HCT116 (cell line): ENCODE measurements around the gene NTNG1. TPM values are rescaled to one million over a fixed set of nuclear protein-coding genes. Genes with fewer than 3 reads are reported as not detected.

ENCODE experiments used
- ATAC-seq: fragments of 200-7000 bp; cut with Tn5 transposase; 2 replicates; pipeline ENCODE4 v1.9.1; 2020; ENCODE audit warnings: mild to moderate bottlenecking, moderate library complexity
- BruUV-seq: library from RNA; stranded (reverse); fragments of 400-500 nt; replicated peaks from 2 replicates; lab custom pipeline; 2021; lab: Mats Ljungman, UMichigan
- CTCF ChIA-PET: fragments of 300-600 bp; sonication (Branson Sonifier 250); formaldehyde crosslinking; loops from one replicate; lab custom pipeline; 2021; ENCODE audit warnings: antibody characterized with exemption; lab: Charles Lee
- POLR2A ChIA-PET: fragments of 300-600, 350-600 bp; sonication (Branson Sonifier 250); formaldehyde crosslinking; loops from one replicate; lab custom pipeline; 2021; ENCODE audit warnings: antibody characterized with exemption; lab: Charles Lee
- RAD21 ChIA-PET, 2 experiments: fragments of 300-600 bp; sonication (Branson Sonifier 250); formaldehyde crosslinking; loops; one replicate each; lab custom pipeline; 2023; ENCODE audit warnings: low total read pairs in 2 of 2; ENCODE audit not compliant: uncharacterized antibody in 2 of 2, unreplicated experiment in 2 of 2, low non-redundant PET in 1 of 2; lab: Charles Lee
- DNase-seq: peaks from one replicate; pipeline ENCODE4 v3.0.0-alpha.2; 2010; ENCODE audit warnings: low read depth, low spot score
- H2AFZ ChIP-seq: fragments of 200-600 bp; shearing (Covaris generic), sonication (generic); 2 replicates; pipeline ENCODE4 v1.6.1; 2017; ENCODE audit warnings: low read depth, mixed run types, mixed read lengths, antibody characterized with exemption, low read length; ENCODE audit not compliant: poor library complexity, severe bottlenecking
- H3K27ac ChIP-seq: 2 replicates; pipeline ENCODE4 v1.5.1; 2012; ENCODE audit warnings: low read depth, low read length
- H3K27me3 ChIP-seq: fragments of 200-600 bp; sonication (generic); 2 replicates; pipeline ENCODE4 v1.6.1; 2016; ENCODE audit warnings: mixed run types, low read length, mixed read lengths; ENCODE audit not compliant: insufficient read depth
- H3K36me3 ChIP-seq, 2 experiments: fragments of 200-500 bp in 1 of 2; fragments of 200-600 bp in 1 of 2; sonication (Bioruptor generic) in 1 of 2; sonication (generic) in 1 of 2; 2 replicates each; pipeline versions ENCODE4 v1.5.1 to v1.6.1; 2014 to 2016; ENCODE audit warnings: low read length in 2 of 2, inconsistent platforms in 1 of 2, mixed read lengths in 1 of 2, mixed run types in 1 of 2; ENCODE audit not compliant: insufficient read depth in 2 of 2, control insufficient read depth in 1 of 2
- H3K4me1 ChIP-seq, 2 experiments: fragments of 200-600 bp in 1 of 2; sonication (generic) in 1 of 2; 2 replicates each; pipeline versions ENCODE4 v1.5.1 to v1.6.1; 2012 to 2017; ENCODE audit warnings: low read length in 2 of 2, inconsistent platforms in 1 of 2, mild to moderate bottlenecking in 1 of 2, mixed read lengths in 1 of 2, mixed run types in 1 of 2, moderate library complexity in 1 of 2; ENCODE audit not compliant: insufficient read depth in 2 of 2, control insufficient read depth in 1 of 2
- H3K4me2 ChIP-seq: fragments of 200-600 bp; sonication (generic); 2 replicates; pipeline ENCODE4 v1.6.1; 2017; ENCODE audit warnings: mixed run types, low read length, mixed read lengths
- H3K4me3 ChIP-seq, 2 experiments: fragments of 200-600 bp in 1 of 2; sonication (generic) in 1 of 2; replicated peaks in 1 of 2; 2 replicates each; pipeline ENCODE4 v1.5.1; 2011 to 2016; ENCODE audit warnings: low read length in 2 of 2, control low read depth in 1 of 2, low read depth in 1 of 2, mild to moderate bottlenecking in 1 of 2, mixed read lengths in 1 of 2, mixed run types in 1 of 2
- H3K79me2 ChIP-seq: fragments of 200-600 bp; sonication (generic); 2 replicates; pipeline ENCODE4 v1.6.1; 2017; ENCODE audit warnings: mild to moderate bottlenecking, mixed run types, low read length, moderate library complexity, mixed read lengths; ENCODE audit not compliant: insufficient read depth
- H3K9ac ChIP-seq: fragments of 200-600 bp; sonication (generic); 2 replicates; pipeline ENCODE4 v1.6.1; 2016; ENCODE audit warnings: low read length, mixed read lengths
- H3K9me2 ChIP-seq: fragments of 200-600 bp; sonication (generic), shearing (Covaris generic); 2 replicates; pipeline ENCODE4 v1.6.1; 2017; ENCODE audit warnings: mixed run types, mild to moderate bottlenecking, moderate library complexity; ENCODE audit not compliant: insufficient read depth
- H3K9me3 ChIP-seq, 2 experiments: fragments of 200-500 bp in 1 of 2; fragments of 200-600 bp in 1 of 2; sonication (Bioruptor generic) in 1 of 2; sonication (generic) in 1 of 2; 2 replicates each; pipeline ENCODE4 v1.6.1; 2014 to 2017; ENCODE audit warnings: low read length in 2 of 2, mixed read lengths in 2 of 2, inconsistent platforms in 1 of 2, low read depth in 1 of 2, mild to moderate bottlenecking in 1 of 2, mixed run types in 1 of 2, moderate library complexity in 1 of 2; ENCODE audit not compliant: control insufficient read depth in 1 of 2, insufficient read depth in 1 of 2
- H4K20me1 ChIP-seq: fragments of 200-600 bp; sonication (generic), shearing (Covaris generic); 2 replicates; pipeline ENCODE4 v1.6.1; 2017; ENCODE audit warnings: mixed run types, mild to moderate bottlenecking, moderate library complexity; ENCODE audit not compliant: insufficient read depth
- ATF3 ChIP-seq: IDR thresholded peaks from 2 replicates; pipeline ENCODE4 v1.6.1; 2012
- CEBPB ChIP-seq: IDR thresholded peaks from 2 replicates; pipeline ENCODE4 v1.6.1; 2012; ENCODE audit warnings: low read depth
- EGR1 ChIP-seq: IDR thresholded peaks from 2 replicates; pipeline ENCODE4 v1.6.1; 2012; ENCODE audit warnings: low read depth
- ELF1 ChIP-seq: IDR thresholded peaks from 2 replicates; pipeline ENCODE4 v1.6.1; 2012; ENCODE audit warnings: low read depth, borderline replicate concordance
- EZH2 ChIP-seq: fragments of 200-600 bp; sonication (generic); IDR thresholded peaks from 2 replicates; pipeline ENCODE4 v1.6.1; 2017; ENCODE audit warnings: antibody characterized with exemption, mixed run types
- JUND ChIP-seq: IDR thresholded peaks from 2 replicates; pipeline ENCODE4 v1.6.1; 2012
- POLR2A ChIP-seq: IDR thresholded peaks from 2 replicates; pipeline ENCODE4 v1.7.0; 2011; ENCODE audit warnings: borderline replicate concordance; ENCODE audit not compliant: insufficient read depth, insufficient read length; ENCODE audit errors: extremely low read depth
- RAD21 ChIP-seq: IDR thresholded peaks from 2 replicates; pipeline ENCODE4 v1.6.1; 2012; ENCODE audit warnings: low read depth, mild to moderate bottlenecking
- REST ChIP-seq: IDR thresholded peaks from 2 replicates; pipeline ENCODE4 v1.6.1; 2012; ENCODE audit warnings: low read depth
- SRF ChIP-seq: IDR thresholded peaks from 2 replicates; pipeline ENCODE4 v1.6.1; 2012; ENCODE audit warnings: low read depth
- TCF7L2 ChIP-seq: IDR thresholded peaks from 2 replicates; pipeline ENCODE4 v1.7.0; 2011; ENCODE audit warnings: borderline replicate concordance, inconsistent platforms; ENCODE audit not compliant: insufficient read depth, insufficient read length; ENCODE audit errors: extremely low read depth
- YY1 ChIP-seq: IDR thresholded peaks from 2 replicates; pipeline ENCODE4 v1.6.1; 2011; ENCODE audit warnings: low read length, low read depth, moderate library complexity, mild to moderate bottlenecking; ENCODE audit not compliant: insufficient replicate concordance; ENCODE audit errors: extremely low read depth
- ZBTB33 ChIP-seq: IDR thresholded peaks from 2 replicates; pipeline ENCODE4 v1.6.1; 2011; ENCODE audit warnings: mild to moderate bottlenecking, low read length, moderate library complexity; ENCODE audit not compliant: insufficient replicate concordance; ENCODE audit errors: extremely low read depth
- ZFX ChIP-seq: fragments of 450-650 bp; IDR thresholded peaks from 2 replicates; pipeline ENCODE4 v1.6.1; 2017
- intact Hi-C: fragments of 100-400 bp; cut with micrococcal nuclease; formaldehyde crosslinking; loops from 2 replicates; pipeline ENCODE4 v1.10.0; 2022
- total RNA-seq: library from RNA; stranded (reverse); gene quantifications from one replicate; pipeline ENCODE4 v1.2.1, GENCODE V29; 2021; ENCODE audit not compliant: unreplicated experiment

The NTNG1 gene
- total RNA-seq, 1 experiment from 2014 or later: not detected

GRCh38 chr1:107389410-107390396 is 248.9 kb downstream of the NTNG1 start (continued):
- TF ChIP-seq EGR1 (no peak), CEBPB (no peak), ZBTB33 (no peak)

- H3K79me2 ChIP-seq: no peaks in the 10 kb centered on the region
- no peaks in the 10 kb centered on the region for H3K36me3 ChIP-seq
- CTCF ChIA-PET: no interaction called here
- no TSS peak for BruUV-seq
- no peak for TF ChIP-seq REST
- no peak for TF ChIP-seq POLR2A
- TF ChIP-seq TCF7L2: no peak
- no peak for TF ChIP-seq ELF1
- no peak for TF ChIP-seq EGR1
- no peak for TF ChIP-seq ZFX
- no peak for TF ChIP-seq EZH2
- TF ChIP-seq RAD21: no peak
- TF ChIP-seq YY1: no peak
- no peak for TF ChIP-seq JUND
- TF ChIP-seq SRF: no peak
- no peak for TF ChIP-seq ATF3
- H2AFZ ChIP-seq: no peak overlapping the region
- H3K27ac ChIP-seq: no peak overlapping the region
- H3K4me3 ChIP-seq: no peak overlapping the region
- peaks cover 0 to 20% of the 10 kb centered on the region in 2 experiments; a peak in 2 of 4 replicates for H3K9me3 ChIP-seq
- H3K9ac ChIP-seq: no peak overlapping the region
- DNase-seq (no peak), ATAC-seq (no peak)
- POLR2A ChIA-PET: no interaction called here
- RAD21 ChIA-PET: no interaction called here
- no peak overlapping the region for H3K4me2 ChIP-seq
- H3K9me2 ChIP-seq: no peaks in the 10 kb centered on the region
- H4K20me1 ChIP-seq: no peaks in the 10 kb centered on the region
- no peaks in the 10 kb centered on the region for H3K4me1 ChIP-seq
- intact Hi-C loops: no loop called here
- no peaks in the 10 kb centered on the region for H3K27me3 ChIP-seq
Measured at GRCh38 chr1:107394301-107394700, 253.5 kb downstream of the NTNG1 start.
